Panc1 (cell line): ENCODE measurements around the gene KCND1. TPM values are rescaled to one million over a fixed set of nuclear protein-coding genes. Genes with fewer than 3 reads are reported as not detected.

Experiments
- ATAC-seq: fragments of 200-7000 bp; cut with Tn5 transposase; 2 replicates; pipeline ENCODE4 v1.9.1; 2020; ENCODE audit warnings: mild to moderate bottlenecking, moderate library complexity
- BruUV-seq: library from RNA; stranded (reverse); fragments of 400-500 nt; replicated peaks from 2 replicates; lab custom pipeline; 2021; lab: Mats Ljungman, UMichigan
- CTCF ChIA-PET: fragments of 300-600 bp; sonication (Branson Sonifier 250); formaldehyde crosslinking; loops from one replicate; lab custom pipeline; 2022; ENCODE audit warnings: antibody characterized with exemption; lab: Charles Lee
- POLR2A ChIA-PET: fragments of 300-600 bp; sonication (Branson Sonifier 250); formaldehyde crosslinking; loops from one replicate; lab custom pipeline; 2022; ENCODE audit warnings: antibody characterized with exemption; lab: Charles Lee
- DNase-seq: peaks from one replicate; pipeline ENCODE4 v3.0.0-alpha.2; 2010; ENCODE audit warnings: low read depth, low spot score
- H3K27ac ChIP-seq: 2 replicates; pipeline ENCODE4 v1.5.1; 2011; ENCODE audit warnings: mild to moderate bottlenecking, low read length, inconsistent platforms
- H3K27me3 ChIP-seq: fragments of 200-500 bp; sonication (Bioruptor generic); 2 replicates; pipeline ENCODE4 v1.6.0; 2014; ENCODE audit warnings: low read length, inconsistent platforms; ENCODE audit not compliant: control insufficient read depth, insufficient read depth
- H3K36me3 ChIP-seq: fragments of 200-500 bp; sonication (Bioruptor generic); 2 replicates; pipeline ENCODE4 v1.5.1; 2014; ENCODE audit warnings: inconsistent platforms, mild to moderate bottlenecking, low read length, moderate library complexity; ENCODE audit not compliant: control insufficient read depth, insufficient read depth
- H3K4me1 ChIP-seq: 2 replicates; pipeline ENCODE4 v1.5.1; 2011; ENCODE audit warnings: inconsistent platforms, mild to moderate bottlenecking, low read length, moderate library complexity; ENCODE audit not compliant: control insufficient read depth, insufficient read depth
- H3K4me3 ChIP-seq, 2 experiments: 2 replicates each; pipeline ENCODE4 v1.5.1; 2011 to 2012; ENCODE audit warnings: low read depth in 2 of 2, low read length in 2 of 2, mild to moderate bottlenecking in 2 of 2, inconsistent platforms in 1 of 2, moderate library complexity in 1 of 2
- H3K9me3 ChIP-seq: fragments of 200-500 bp; sonication (Bioruptor generic); 2 replicates; pipeline ENCODE4 v1.5.1; 2014; ENCODE audit warnings: low read depth, mild to moderate bottlenecking, inconsistent platforms, low read length, moderate library complexity; ENCODE audit not compliant: control insufficient read depth, insufficient read depth
- CTCF ChIP-seq: fragments of 450-650 bp; IDR thresholded peaks from 2 replicates; pipeline ENCODE4 v1.5.1; 2017; ENCODE audit warnings: mild to moderate bottlenecking
- POLR2AphosphoS5 ChIP-seq: IDR thresholded peaks from 2 replicates; pipeline ENCODE4 v1.6.1; 2012; ENCODE audit warnings: mild to moderate bottlenecking, low read depth, low read length, moderate library complexity
- SIN3A ChIP-seq: IDR thresholded peaks from 2 replicates; pipeline ENCODE4 v1.6.1; 2012; ENCODE audit warnings: low read depth, mild to moderate bottlenecking, low read length, moderate library complexity, borderline replicate concordance; ENCODE audit not compliant: insufficient read depth
- TCF7L2 ChIP-seq: IDR thresholded peaks from 2 replicates; pipeline ENCODE4 v1.6.1; 2011; ENCODE audit warnings: mild to moderate bottlenecking, low read depth, low read length, inconsistent platforms
- in situ Hi-C: cut with HindIII; loops from 2 replicates; pipeline ENCODE4 v1.10.0; 2016; ENCODE audit warnings: low sequenced_read_pairs, low pct_unique_long_range_greater_than_20kb
- intact Hi-C: fragments of 100-400 bp; cut with micrococcal nuclease; formaldehyde crosslinking; loops from one replicate; pipeline ENCODE4 v1.10.0; 2022; ENCODE audit not compliant: unreplicated experiment
- total RNA-seq: library from RNA; stranded (reverse); gene quantifications from one replicate; pipeline ENCODE4 v1.2.1, GENCODE V29; 2021; ENCODE audit not compliant: unreplicated experiment
- TF ChIP-seq, protein P1 (sequence below), 2 experiments: IDR thresholded peaks; 2 replicates each; pipeline ENCODE4 v1.6.1; 2011 to 2012; ENCODE audit warnings: low read depth in 2 of 2, control low read depth in 1 of 2, low read length in 1 of 2, mild to moderate bottlenecking in 1 of 2, moderate library complexity in 1 of 2; ENCODE audit not compliant: insufficient read depth in 1 of 2

The KCND1 gene
- total RNA-seq, 1 experiment from 2014 or later, result 5.5 TPM

- no peaks in the 10 kb centered on the region for H3K4me1 ChIP-seq
- no TSS peak for BruUV-seq
- intact Hi-C loops, result no loop called here
- no peak for TF ChIP-seq POLR2AphosphoS5
- no peak for TF ChIP-seq CTCF
- no peak for TF ChIP-seq TCF7L2
- TF ChIP-seq SIN3A, result no peak
- H3K27ac ChIP-seq, result no peak overlapping the region
- no peak overlapping the region for H3K4me3 ChIP-seq
- POLR2A ChIA-PET, result no interaction called here
- ATAC-seq (no peak), DNase-seq (no peak)
- no peaks in the 10 kb centered on the region for H3K27me3 ChIP-seq
- no peaks in the 10 kb centered on the region; the same call in 1 of the 2 replicates for H3K36me3 ChIP-seq
- CTCF ChIA-PET, result no interaction called here
- in situ Hi-C loops, result no loop called here
- no peaks in the 10 kb centered on the region for H3K9me3 ChIP-seq
Observed at GRCh38 chrX:48989483-48989882, 17.8 kb upstream of the KCND1 start.

- in situ Hi-C loops (no loop called here), intact Hi-C loops (no loop called here)
- CTCF ChIA-PET, result no interaction called here
- Histone ChIP-seq H3K27ac (no peak overlapping the region), H3K36me3 (no peaks in the 10 kb centered on the region; the same call in 1 of the 2 replicates), H3K27me3 (no peaks in the 10 kb centered on the region), H3K9me3 (no peaks in the 10 kb centered on the region), H3K4me1 (no peaks in the 10 kb centered on the region), H3K4me3 (no peak overlapping the region)
- TF ChIP-seq SIN3A, result no peak
- no peak for TF ChIP-seq POLR2AphosphoS5
- TF ChIP-seq, protein P1, sequence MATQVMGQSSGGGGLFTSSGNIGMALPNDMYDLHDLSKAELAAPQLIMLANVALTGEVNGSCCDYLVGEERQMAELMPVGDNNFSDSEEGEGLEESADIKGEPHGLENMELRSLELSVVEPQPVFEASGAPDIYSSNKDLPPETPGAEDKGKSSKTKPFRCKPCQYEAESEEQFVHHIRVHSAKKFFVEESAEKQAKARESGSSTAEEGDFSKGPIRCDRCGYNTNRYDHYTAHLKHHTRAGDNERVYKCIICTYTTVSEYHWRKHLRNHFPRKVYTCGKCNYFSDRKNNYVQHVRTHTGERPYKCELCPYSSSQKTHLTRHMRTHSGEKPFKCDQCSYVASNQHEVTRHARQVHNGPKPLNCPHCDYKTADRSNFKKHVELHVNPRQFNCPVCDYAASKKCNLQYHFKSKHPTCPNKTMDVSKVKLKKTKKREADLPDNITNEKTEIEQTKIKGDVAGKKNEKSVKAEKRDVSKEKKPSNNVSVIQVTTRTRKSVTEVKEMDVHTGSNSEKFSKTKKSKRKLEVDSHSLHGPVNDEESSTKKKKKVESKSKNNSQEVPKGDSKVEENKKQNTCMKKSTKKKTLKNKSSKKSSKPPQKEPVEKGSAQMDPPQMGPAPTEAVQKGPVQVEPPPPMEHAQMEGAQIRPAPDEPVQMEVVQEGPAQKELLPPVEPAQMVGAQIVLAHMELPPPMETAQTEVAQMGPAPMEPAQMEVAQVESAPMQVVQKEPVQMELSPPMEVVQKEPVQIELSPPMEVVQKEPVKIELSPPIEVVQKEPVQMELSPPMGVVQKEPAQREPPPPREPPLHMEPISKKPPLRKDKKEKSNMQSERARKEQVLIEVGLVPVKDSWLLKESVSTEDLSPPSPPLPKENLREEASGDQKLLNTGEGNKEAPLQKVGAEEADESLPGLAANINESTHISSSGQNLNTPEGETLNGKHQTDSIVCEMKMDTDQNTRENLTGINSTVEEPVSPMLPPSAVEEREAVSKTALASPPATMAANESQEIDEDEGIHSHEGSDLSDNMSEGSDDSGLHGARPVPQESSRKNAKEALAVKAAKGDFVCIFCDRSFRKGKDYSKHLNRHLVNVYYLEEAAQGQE (IDR thresholded peaks at IDR 0.05; ENCODE audit: insufficient read depth in 1 of 2, low read depth in 2 of 2, low read length in 1 of 2), result no peak
- TF ChIP-seq TCF7L2, result no peak
- no peak for TF ChIP-seq CTCF
- ATAC-seq (no peak), DNase-seq (no peak)
- POLR2A ChIA-PET, result no interaction called here
- BruUV-seq, result no TSS peak
Observed at GRCh38 chrX:48983896-48984295, 12.3 kb upstream of the KCND1 start.
